MM.1S (cell line): ENCODE data around the gene CORO1C.

Experiments
- DNase-seq: peaks from one replicate; pipeline ENCODE4 v3.0.0-alpha.2; 2015
- H2AFZ ChIP-seq: fragments of 300-600 bp; sonication (generic); 2 replicates; pipeline ENCODE4 v1.6.0; 2016; ENCODE audit warnings: antibody characterized with exemption, low read length
- H3F3A ChIP-seq: fragments of 300-600 bp; sonication (generic); 2 replicates; pipeline ENCODE4 v1.6.1; 2016; ENCODE audit warnings: mild to moderate bottlenecking, antibody characterized with exemption, low read length, moderate library complexity, mixed read lengths; ENCODE audit not compliant: insufficient read depth
- H3K27ac ChIP-seq: fragments of 300-600 bp; sonication (generic); 2 replicates; pipeline ENCODE4 v1.5.1; 2016; ENCODE audit warnings: mild to moderate bottlenecking, low read length
- H3K27me3 ChIP-seq: fragments of 300-600 bp; sonication (generic); replicated peaks from 2 replicates; pipeline ENCODE4 v1.6.0; 2016; ENCODE audit warnings: low read length; ENCODE audit not compliant: insufficient read depth
- H3K36me3 ChIP-seq: fragments of 300-600 bp; sonication (generic); replicated peaks from 2 replicates; pipeline ENCODE4 v1.6.1; 2016; ENCODE audit warnings: mild to moderate bottlenecking, low read length, mixed read lengths; ENCODE audit not compliant: insufficient read depth
- H3K4me1 ChIP-seq: fragments of 300-600 bp; sonication (generic); 2 replicates; pipeline ENCODE4 v1.6.1; 2016; ENCODE audit warnings: low read length, mixed read lengths
- H3K4me2 ChIP-seq: fragments of 300-600 bp; sonication (generic); 2 replicates; pipeline ENCODE4 v1.6.0; 2016; ENCODE audit warnings: low read depth, low read length
- H3K4me3 ChIP-seq: fragments of 300-600 bp; sonication (generic); 2 replicates; pipeline ENCODE4 v1.5.1; 2016; ENCODE audit warnings: low read length, mixed read lengths
- H3K79me2 ChIP-seq: fragments of 300-600 bp; sonication (generic); 2 replicates; pipeline ENCODE4 v1.6.1; 2016; ENCODE audit warnings: mixed run types, low read length, mixed read lengths
- H3K9ac ChIP-seq: fragments of 300-600 bp; sonication (generic); 2 replicates; pipeline ENCODE4 v1.6.1; 2016; ENCODE audit warnings: low read length, mixed read lengths
- H3K9me2 ChIP-seq: fragments of 300-600 bp; sonication (generic); replicated peaks from 2 replicates; pipeline ENCODE4 v1.6.1; 2016; ENCODE audit warnings: mild to moderate bottlenecking, low read length, mixed read lengths; ENCODE audit not compliant: insufficient read depth
- H3K9me3 ChIP-seq: fragments of 300-600 bp; sonication (generic); replicated peaks from 2 replicates; pipeline ENCODE4 v1.6.1; 2016; ENCODE audit warnings: mild to moderate bottlenecking, low read length, mixed read lengths; ENCODE audit not compliant: insufficient read depth
- H4K20me1 ChIP-seq: fragments of 300-600 bp; sonication (generic); 2 replicates; pipeline ENCODE4 v1.6.1; 2016; ENCODE audit warnings: mild to moderate bottlenecking, low read length, moderate library complexity, mixed read lengths; ENCODE audit not compliant: insufficient read depth
- CTCF ChIP-seq: fragments of 300-600 bp; sonication (generic); IDR thresholded peaks from 2 replicates; pipeline ENCODE4 v1.5.1; 2016; ENCODE audit warnings: antibody characterized with exemption, low read length, mixed read lengths
- EZH2 ChIP-seq: fragments of 300-600 bp; sonication (generic); optimal IDR thresholded peaks from 2 replicates; pipeline ENCODE3; 2017; ENCODE audit warnings: low read depth, mild to moderate bottlenecking, antibody characterized with exemption, low read length, mixed read lengths
- EZH2phosphoT487 ChIP-seq: fragments of 300-600 bp; sonication (generic); IDR thresholded peaks from 2 replicates; pipeline ENCODE4 v1.6.1; 2018; ENCODE audit warnings: antibody characterized with exemption, low read length

The CORO1C gene

GRCh38 chr12:108731105-108731865 is at the start of gene CORO1C:
CORO1C (minus strand) TSS chr12:108731518; CDS start chr12:108701318, 30,200 bp downstream.
- Histone ChIP-seq H3K36me3 (no peaks in the 10 kb centered on the region; the same call in 1 of the 2 replicates), H3K79me2 (peaks cover 50% of the 10 kb centered on the region), H3K9me2 (no peaks in the 10 kb centered on the region), H3K27ac (peak within 1 kb of the TSS; percentile 84), H4K20me1 (0 out of 2 replicates have a peak, but pooled peaks cover 7% of the 10 kb centered on the region), H3K4me2 (peak within 1 kb of the TSS; percentile 88), H3F3A (peaks cover 21% of the 10 kb centered on the region), H3K9ac (peak within 1 kb of the TSS; percentile 94), H3K4me3 (peak within 1 kb of the TSS; percentile 87), H3K27me3 (no peaks in the 10 kb centered on the region), H3K9me3 (no peaks in the 10 kb centered on the region), H2AFZ (peak within 1 kb of the TSS; percentile 97), H3K4me1 (peaks cover 31% of the 10 kb centered on the region)
- no peak for TF ChIP-seq EZH2
- TF ChIP-seq CTCF, result peak; percentile 70
- no peak for TF ChIP-seq EZH2phosphoT487
- peak; percentile 97 for DNase-seq

GRCh38 chr12:108779998-108780688 is 48.8 kb upstream of the CORO1C start:
- Histone ChIP-seq H3K79me2 (peaks cover 12% of the 10 kb centered on the region), H2AFZ (no peak overlapping the region), H3K4me3 (no peak overlapping the region), H3K27me3 (no peaks in the 10 kb centered on the region), H3K9ac (no peak overlapping the region), H4K20me1 (no peaks in the 10 kb centered on the region), H3K4me1 (peaks cover 47% of the 10 kb centered on the region), H3K36me3 (no peaks in the 10 kb centered on the region), H3K27ac (no peak overlapping the region), H3K9me3 (no peaks in the 10 kb centered on the region), H3F3A (peaks cover 37% of the 10 kb centered on the region), H3K9me2 (no peaks in the 10 kb centered on the region), H3K4me2 (no peak overlapping the region)
- DNase-seq, result no peak
- TF ChIP-seq CTCF (no peak), EZH2 (no peak), EZH2phosphoT487 (no peak)

GRCh38 chr12:108778053-108778452 is 46.7 kb upstream of the CORO1C start:
- TF ChIP-seq CTCF (no peak), EZH2phosphoT487 (no peak), EZH2 (no peak)
- H3K9me2 ChIP-seq, result no peaks in the 10 kb centered on the region
- no peaks in the 10 kb centered on the region for H3K36me3 ChIP-seq
- no peaks in the 10 kb centered on the region for H3K27me3 ChIP-seq
- H4K20me1 ChIP-seq, result no peaks in the 10 kb centered on the region
- H3K27ac ChIP-seq, result no peak overlapping the region
- H3K9me3 ChIP-seq, result no peaks in the 10 kb centered on the region
- no peak overlapping the region for H3K9ac ChIP-seq
- H3K79me2 ChIP-seq, result peaks cover 12% of the 10 kb centered on the region
- peaks cover 34% of the 10 kb centered on the region for H3K4me1 ChIP-seq
- H2AFZ ChIP-seq, result no peak overlapping the region
- H3F3A ChIP-seq, result peaks cover 22% of the 10 kb centered on the region
- H3K4me3 ChIP-seq, result no peak overlapping the region
- DNase-seq, result no peak
- H3K4me2 ChIP-seq, result no peak overlapping the region
